GM18511 (cell line): ENCODE measurements around the gene CDK11B.
"Not testable (repeated sequence)": the region's sequence is repeated elsewhere in the genome, so short reads cannot be mapped to it uniquely, and the experiment has no call there.

ENCODE experiments used
- ATAC-seq: cut with Tn5 transposase; IDR thresholded peaks from one replicate; pipeline ENCODE4 v1.9.1; 2021; ENCODE audit warnings: mild to moderate bottlenecking, moderate library complexity; ENCODE audit not compliant: unreplicated experiment

The CDK11B gene

DNA sequence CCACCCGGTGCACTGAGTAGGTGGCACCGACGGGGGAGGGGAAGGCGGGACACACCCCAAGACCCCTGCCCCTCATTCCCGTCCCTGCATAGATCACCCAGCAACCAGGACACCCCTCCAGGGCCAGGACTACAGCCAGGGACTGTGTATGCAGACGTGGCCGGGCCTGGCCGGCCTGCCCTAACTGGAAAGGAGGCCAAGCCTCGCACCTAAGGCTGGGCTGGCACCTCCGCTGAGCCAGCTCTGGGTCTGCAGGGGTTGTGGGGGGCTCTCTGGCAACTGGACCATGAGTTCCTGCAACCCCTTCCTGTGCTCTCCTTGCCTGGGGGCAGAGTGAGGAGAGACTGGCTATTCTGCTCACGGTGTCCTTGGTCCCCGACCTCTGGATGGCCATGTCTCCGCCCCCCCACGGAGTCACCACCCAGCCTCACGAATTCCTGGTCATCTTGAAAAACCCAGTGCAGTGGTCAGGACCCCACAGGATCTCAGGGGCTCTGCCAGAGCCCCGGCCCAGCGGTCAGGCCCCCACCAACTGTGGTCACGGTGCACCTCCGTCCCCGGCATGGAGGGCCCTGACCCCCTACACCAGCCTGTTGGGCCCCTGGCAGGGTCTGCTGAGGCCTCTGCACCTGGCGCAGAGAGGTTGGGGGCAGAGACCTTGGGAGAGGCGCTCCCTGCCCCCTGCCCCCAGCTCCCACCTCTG is 57.8 kb downstream of the CDK11B start:
- ATAC-seq: no peak

DNA sequence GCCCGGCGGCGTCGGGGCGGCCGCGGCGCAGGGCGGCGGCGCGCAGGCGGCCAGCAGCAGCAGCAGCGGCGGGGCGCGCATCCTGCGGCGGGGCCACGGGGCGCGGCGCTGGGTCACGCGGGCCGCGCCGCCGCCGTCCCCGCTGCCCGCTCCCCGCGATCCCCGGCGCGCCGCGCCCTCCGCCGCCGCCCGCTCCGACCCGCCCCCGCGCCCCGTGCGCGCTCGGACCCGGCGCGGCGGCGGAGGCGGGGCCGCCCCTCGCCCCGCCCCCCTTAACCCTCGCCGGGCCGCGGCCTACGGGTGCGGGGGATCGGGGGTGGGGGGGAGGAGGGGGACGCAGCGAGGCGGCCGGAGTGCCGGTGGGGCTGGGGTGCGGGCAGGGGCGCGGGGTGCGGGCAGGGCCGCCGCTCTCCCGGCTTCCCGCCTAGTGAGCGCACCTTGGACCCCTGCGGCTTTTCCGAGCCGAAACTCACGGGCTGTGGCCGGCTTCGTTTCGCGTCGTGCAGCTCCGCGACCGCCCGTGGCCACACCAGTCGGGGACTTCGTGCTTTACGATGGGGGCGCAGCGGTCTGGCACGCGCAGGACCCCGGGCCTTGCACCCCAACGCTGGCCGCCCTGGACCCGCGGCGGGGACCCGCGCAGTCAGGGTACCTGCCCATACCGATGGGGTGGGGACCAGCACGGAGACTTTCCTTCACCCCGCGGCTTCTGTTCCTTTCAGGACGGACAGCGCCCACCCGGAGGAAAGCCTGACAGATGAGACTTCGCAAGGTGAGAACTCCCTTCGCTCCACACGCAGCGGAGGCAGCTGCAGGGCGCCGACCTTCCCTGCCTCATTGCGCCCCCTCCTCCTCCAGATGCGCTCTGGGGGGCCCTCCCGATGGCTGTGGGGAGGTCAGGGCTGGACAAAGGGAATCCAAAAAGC is 58.6 kb downstream of the CDK11B start, which contains the start of gene FNDC10:
Gene FNDC10, minus strand, starts transcription at position 201 of the 926 bp plus-strand sequence. Its CDS starts 120 bp downstream, at position 81.
- ATAC-seq: no peak

DNA sequence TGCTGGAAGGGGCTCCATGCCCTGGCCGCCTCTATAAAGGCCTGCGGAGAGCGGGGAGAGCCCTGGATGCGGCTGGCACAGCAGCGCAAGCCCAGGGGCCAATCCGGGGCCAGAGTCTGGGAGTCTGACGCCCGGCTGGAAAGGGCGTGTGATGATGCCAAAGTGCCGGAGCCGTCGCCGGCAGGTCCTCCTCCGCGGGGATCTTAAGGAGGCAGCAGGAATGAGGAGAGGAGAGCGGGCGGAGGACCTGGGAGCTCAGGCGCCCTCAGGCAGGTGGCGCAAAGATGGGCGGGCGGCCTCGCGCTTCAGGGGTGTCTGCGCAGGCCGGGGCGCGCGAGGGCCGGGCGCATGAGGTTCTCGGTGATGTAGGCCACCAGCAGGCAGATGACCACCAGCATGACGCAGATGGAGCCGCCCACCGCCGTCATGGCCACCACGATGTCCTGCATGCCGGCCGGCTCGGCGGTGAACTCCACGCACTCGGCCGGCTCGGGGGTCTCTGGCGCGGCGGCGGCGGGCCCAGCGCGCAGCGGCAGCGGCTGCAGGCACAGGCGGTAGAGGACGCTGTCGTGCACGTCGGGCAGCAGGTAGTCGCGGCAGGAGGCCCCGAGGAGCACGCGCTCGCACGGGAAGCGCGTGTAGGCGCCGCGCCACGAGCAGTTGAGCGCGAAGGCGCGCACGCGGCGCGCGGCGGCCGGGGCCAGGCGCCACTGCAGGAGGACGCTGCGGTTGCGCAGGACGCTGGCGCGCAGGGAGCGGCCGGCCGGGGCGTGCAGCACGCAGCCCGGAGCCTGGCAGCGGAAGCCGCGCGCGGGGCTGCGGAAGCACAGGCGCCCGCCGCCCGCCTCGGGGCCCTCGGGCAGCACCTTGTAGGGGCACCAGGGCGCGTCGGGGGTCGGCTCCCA is 59.5 kb downstream of the CDK11B start:
- ATAC-seq: no peak

DNA sequence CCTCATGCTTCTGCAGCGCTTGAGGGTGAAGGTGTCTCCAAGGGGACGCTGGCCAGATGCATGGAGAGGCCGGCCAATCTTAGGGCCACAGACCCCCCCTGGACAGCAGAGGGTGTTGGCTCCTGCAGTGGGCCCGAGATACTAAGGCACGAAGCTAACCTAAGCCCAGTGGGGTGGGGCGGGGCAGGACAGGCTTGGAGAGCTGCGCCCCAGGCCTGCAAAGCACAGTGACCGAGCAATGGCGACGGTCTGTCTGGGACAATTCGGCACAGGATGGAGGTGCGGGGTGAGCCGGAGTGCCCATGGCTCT is 60.1 kb downstream of the CDK11B start:
- ATAC-seq: no peak

DNA sequence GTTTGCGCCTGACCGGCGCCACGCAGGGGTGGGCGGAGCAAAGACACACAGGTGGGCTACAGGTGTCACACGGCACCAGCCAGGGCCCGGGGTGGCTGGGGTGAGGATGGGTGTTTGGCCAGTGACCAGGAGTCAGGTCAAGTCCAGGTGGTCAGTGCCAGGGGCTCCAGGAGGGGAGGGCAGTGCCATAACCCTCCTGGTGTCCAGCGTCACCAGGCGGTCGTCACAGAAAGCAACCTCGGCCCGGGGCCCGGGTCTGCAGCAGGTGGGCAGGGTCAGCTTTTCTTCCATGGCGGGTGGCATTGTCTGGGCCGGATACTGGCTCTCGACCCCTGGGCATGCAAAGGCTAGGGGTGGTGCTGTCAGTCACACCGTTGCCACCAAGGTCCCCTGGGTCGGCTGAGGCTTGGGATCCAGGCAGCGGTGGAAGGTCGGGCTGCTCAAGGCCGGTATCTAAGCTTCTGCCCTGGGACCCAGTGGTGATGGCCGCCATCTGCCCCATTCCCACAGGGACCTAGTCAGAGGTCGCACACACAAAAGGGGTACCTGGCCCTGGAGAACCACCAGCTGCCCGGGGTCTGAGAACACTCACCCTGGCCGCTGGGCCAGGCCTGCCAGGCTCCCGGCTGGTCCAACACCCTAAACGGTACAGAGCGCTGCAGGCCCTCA is 60.6 kb downstream of the CDK11B start:
- ATAC-seq: no peak

DNA sequence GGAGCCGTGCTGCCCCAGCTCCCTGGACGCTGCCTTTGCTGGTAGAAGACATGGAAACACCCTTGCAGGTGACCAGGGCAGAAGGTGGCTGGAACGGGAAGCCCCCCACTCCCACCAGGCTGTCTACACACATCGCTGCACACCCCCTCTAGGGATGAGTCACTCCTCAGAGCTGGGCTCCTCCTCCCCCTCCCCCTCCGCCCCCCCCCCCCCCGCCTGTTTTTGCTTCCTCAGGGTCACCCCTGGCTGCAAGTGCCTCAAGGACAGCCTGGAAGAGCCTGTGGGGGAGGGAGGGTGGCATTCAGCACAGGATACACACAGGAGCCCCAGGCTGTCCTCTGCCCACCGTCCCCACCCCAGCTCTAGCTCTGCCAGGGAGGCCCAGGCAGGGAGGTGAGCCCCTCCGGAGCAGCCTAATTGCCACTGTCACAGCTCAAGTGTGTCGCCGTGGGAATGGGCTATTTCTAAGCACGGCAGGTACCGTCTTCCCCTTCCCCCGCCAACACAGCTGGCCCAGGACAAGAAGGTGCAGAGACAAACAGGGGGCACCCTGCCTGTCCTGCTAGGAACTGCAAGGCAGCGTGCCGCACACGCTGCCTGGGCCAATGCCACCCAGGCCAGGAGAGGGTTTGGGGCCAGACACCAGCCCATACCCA is 61.4 kb downstream of the CDK11B start:
- no peak for ATAC-seq

DNA sequence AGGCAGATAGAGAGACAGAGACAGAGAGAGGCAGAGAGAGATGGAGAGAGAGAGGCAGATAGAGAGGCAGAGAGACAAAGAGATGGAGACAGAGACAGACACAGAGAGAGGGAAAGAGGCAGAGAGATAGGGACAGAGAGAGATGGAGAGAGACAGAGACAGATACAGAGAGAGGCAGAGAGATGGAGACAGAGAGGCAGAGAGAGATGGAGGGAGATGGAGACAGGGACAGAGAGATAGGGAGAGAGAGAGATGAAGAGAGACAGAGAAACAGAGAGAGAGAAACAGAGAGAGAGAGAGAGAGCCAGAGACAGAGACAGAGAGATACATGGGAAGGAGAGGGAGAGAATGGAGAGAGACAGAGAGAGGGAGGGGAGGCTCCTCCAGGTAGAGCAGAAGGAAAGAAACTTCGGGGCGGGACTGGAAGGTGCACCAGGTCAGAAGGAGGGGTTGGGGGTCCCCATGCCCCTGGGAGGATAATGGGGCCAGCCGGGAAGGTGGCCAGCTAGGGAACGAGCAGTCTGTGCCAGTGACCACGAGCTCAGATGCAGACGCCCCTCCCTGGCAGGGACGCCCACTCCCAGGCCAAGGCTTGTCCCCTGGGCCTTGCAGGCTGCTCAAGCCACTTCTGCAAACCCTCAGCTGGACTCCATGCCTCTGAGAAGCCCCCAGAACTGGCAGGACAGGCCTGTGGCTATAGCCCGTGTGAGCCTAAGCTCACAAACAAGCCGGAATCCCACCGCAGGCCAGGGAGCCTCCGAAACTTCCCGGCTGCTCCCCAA is 62.1 kb downstream of the CDK11B start:
- no peak for ATAC-seq

DNA sequence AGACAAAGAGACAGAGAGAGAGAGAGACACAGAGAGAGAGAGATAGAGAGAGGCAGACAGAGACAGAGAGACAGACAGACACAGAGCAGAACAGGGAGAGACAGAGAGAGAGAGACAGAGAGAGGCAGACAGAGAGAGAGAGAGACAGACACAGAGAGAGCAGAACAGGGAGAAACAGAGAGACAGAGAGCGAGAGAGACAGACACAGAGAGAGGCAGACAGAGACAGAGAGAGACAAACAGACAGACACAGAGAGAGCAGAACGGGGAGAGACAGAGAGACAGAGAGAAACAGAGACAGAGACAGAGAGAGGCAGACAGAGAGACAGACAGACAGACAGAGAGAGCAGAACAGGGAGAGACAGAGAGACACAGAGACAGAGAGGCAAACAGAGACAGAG is 63.5 kb downstream of the CDK11B start:
- not testable (repeated sequence) for ATAC-seq

DNA sequence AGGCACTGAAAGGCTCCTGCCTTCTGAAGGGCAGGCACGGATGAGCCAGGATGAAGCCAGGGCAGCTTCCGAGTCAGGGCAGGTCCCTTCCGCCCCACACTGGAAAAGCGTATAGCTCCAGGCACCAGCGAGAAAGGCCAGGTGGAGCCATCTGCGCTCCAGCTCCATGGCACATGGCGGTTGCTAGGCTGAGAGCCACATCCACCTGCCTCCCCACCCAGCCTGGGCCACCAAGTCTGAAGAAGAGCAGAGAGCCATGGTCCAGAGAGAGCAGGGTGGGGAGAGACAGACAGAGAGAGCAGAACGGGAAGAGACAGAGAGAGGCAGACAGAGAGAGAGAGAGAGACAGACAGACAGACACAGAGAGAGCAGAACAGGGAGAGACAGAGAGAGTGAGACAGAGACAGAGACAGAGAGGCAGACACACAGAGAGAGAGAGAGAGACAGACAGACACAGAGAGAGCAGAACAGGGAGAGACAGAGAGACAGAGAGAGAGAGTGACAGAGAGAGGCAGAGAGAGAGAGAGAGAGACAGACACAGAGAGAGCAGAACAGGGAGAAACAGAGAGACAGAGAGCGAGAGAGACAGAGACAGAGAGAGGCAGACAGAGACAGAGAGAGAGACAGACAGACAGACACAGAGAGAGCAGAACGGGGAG is 64.1 kb downstream of the CDK11B start:
- no peak for ATAC-seq

DNA sequence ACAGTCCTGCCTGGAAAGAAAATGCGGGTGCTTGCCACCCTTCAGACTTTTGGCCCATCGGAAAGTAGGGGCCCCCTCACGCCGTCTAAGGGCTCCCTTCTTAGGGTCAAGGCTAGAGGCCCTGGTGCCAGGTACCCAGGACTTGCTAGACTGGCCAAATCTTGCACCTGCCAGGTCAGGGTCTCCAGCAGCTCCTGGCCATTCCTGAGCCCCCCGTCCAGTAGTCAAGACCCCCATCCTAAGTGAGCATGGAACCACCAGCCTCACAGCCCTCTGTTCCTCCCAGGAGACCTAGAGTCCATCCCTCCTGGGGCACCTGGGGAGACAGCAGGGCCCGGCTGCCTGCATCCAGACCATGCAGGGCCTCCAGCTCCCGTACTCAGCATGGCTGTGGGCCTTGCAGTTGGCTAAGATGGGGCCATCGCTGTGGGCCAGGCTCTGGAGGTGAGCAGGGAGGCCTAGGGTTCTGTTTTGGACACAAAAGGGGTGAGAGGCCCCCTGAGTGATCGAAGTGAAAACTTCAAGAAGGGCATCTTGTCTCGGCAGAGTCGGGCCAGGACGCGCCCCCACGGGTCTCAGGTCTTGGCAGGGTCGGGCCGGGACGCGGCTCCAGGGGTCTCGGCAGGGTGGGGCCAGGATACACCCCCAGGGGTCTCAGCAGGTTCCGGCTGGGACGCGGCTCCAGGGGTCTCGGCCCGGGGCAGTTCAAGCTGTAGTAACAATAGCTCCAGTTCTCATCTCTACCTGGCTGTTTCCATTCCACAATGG is 64.8 kb downstream of the CDK11B start:
- ATAC-seq: no peak

DNA sequence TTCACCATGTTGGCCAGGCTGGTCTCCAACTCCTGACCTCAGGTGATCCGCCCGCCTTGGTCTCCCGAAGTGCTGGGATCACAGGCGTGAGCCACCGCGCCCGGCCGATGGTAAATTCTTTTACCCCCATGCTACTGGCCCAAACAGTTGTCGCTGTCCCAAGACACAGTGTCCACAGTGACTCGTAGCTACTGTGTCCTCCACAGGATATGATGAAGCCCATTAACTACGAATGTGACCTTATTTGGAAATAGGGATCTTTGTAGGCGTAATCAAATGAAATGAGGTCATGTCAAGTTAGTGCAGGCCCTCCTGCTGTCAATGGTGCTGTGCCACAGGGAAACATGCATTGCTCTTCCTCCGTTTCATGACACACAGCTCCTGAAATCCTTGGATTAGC is 67.4 kb downstream of the CDK11B start:
- ATAC-seq: no peak
